LNCAP (cell line): ENCODE data around the gene TRIO.

Experiments
- TF ChIP-seq, protein P1 (sequence below): fragments of 450-650 bp; IDR thresholded peaks from 2 replicates; pipeline ENCODE4 v1.5.1; 2017; ENCODE audit warnings: mild to moderate bottlenecking

TRIO gene

GRCh38 chr5:14115323-14115895, 27.7 kb upstream of the TRIO start:
- TF ChIP-seq, protein P1, sequence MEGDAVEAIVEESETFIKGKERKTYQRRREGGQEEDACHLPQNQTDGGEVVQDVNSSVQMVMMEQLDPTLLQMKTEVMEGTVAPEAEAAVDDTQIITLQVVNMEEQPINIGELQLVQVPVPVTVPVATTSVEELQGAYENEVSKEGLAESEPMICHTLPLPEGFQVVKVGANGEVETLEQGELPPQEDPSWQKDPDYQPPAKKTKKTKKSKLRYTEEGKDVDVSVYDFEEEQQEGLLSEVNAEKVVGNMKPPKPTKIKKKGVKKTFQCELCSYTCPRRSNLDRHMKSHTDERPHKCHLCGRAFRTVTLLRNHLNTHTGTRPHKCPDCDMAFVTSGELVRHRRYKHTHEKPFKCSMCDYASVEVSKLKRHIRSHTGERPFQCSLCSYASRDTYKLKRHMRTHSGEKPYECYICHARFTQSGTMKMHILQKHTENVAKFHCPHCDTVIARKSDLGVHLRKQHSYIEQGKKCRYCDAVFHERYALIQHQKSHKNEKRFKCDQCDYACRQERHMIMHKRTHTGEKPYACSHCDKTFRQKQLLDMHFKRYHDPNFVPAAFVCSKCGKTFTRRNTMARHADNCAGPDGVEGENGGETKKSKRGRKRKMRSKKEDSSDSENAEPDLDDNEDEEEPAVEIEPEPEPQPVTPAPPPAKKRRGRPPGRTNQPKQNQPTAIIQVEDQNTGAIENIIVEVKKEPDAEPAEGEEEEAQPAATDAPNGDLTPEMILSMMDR: no peak

- TF ChIP-seq, protein P1: no peak
Measured at GRCh38 chr5:14118551-14119320, 24.4 kb upstream of the TRIO start.

DNA sequence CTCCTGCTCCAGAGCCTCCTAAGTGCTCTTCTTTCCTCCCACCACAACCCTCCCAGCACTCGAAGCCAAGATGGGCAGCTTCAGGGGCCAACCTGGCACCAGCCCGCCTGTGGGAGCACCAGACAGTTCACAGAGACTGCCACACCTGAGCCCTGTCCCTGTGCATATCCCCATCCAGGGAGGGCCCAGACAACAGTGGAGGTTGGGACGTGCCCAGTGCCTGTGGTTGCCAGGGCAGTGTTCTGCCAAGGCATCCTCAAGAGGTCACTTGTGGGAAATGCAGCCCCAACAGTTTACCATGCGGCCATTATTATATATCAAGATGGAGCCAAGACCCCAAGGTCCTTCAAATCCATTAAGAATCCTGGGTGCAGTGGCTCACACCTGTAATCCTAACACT, 23.0 kb upstream of the TRIO start:
- TF ChIP-seq, protein P1: no peak

- TF ChIP-seq, protein P1: no peak
Measured at GRCh38 chr5:14121552-14121951, 21.6 kb upstream of the TRIO start.

DNA sequence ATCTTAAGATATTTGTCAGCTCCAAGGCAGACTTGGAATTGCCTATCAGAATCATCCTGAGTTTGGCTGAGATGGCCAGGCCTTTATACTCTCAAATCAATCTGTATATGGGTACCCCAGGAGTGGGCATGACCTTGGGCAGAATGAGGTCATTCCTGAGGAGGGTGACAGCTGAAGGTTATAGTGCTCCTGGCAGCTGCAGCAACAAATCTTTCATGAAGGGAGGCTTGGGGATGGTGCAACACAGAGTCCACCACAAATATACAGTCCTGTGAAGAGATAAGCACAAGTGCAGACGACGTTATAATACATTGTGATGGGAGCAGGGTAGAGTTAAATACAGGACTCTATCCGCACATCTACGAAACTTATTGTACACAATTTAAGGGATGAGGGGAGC, 21.1 kb upstream of the TRIO start:
- TF ChIP-seq, protein P1: no peak

- TF ChIP-seq, protein P1: no peak
Measured at GRCh38 chr5:14123551-14123950, 19.6 kb upstream of the TRIO start.

GRCh38 chr5:14123974-14124482, 19.1 kb upstream of the TRIO start:
- TF ChIP-seq, protein P1: no peak
